Testis (tissue), 2 donors: ENCODE measurements around the gene TMEM51.

ENCODE experiments used
- CTCF ChIP-seq, 3 experiments: fragments of 450-650 bp in 2 of 3; fragments of 200-600 bp in 1 of 3; sonication (generic) in 1 of 3; IDR thresholded peaks; one replicate each; pipeline ENCODE4 v1.5.1; 2016 to 2019; ENCODE audit warnings: antibody characterized with exemption in 3 of 3, mild to moderate bottlenecking in 2 of 3, moderate library complexity in 1 of 3
- POLR2A ChIP-seq: fragments of 450-650 bp; IDR thresholded peaks from one replicate; pipeline ENCODE4 v1.6.1; 2017; ENCODE audit warnings: antibody characterized with exemption, mild to moderate bottlenecking, moderate library complexity

- TF ChIP-seq POLR2A (no peak), CTCF (IDR thresholded peaks at IDR 0.05) (no peak)
Observed at GRCh38 chr1:15262706-15263105, 109.2 kb downstream of the TMEM51 start.
